Hippocampal formation (tissue), 2 donors: ENCODE measurements around the gene PPM1B.
A peak's percentile ranks its signal among the peaks of the same experiment; 100 is the strongest.
"Not testable (repeated sequence)": the region's sequence is repeated elsewhere in the genome, so short reads cannot be mapped to it uniquely, and the experiment has no call there.

ENCODE experiments used
- DNase-seq, 2 donors: peaks; one replicate each; lab custom pipeline; 2025; lab: John Stamatoyannopoulos, UW

The PPM1B gene

DNA sequence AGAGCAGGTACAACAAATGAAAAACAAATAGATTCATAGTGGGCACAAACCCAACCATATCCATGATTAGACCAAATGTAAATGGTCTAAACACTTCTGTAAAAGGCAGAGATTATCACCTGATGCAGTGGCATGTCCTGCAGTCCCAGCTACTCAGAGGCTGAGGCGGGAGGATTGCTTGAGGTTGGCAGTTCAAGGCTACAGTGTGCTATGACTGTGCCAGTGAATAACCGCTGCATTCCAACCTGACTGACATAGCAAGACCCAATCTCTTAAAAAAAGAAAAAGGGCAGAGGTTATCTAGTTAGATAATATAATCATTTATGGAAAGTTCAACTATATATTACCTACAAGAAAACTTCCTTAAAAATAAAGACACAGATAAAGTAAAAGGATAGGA, 85.3 kb downstream of the PPM1B start:
- no peak for DNase-seq

- DNase-seq = not testable (repeated sequence)
Measured at GRCh38 chr2:44255704-44256103, 87.0 kb downstream of the PPM1B start.

DNA sequence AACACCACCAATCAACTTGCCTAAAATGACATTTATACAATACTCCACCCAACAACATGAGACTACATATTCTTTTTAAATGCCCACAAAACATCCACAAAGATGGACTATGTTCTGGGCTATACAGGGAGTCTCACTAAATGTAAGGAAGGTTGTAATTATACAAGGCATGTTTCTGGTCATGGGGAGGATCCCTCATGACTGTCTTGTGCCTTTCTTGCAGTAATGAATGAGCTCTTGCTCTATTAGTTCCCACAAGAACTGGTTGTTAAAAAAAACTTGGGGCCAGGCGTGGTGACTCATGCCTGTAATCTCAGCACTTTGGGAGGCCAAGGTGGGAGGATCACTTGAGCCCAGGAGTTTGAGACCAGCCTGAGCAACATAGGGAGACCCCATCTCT, 89.1 kb downstream of the PPM1B start:
- not testable (repeated sequence) for DNase-seq

GRCh38 chr2:44267269-44267795, 98.7 kb downstream of the PPM1B start:
- DNase-seq = peak in 1 of 2 donors; percentile 4

DNA sequence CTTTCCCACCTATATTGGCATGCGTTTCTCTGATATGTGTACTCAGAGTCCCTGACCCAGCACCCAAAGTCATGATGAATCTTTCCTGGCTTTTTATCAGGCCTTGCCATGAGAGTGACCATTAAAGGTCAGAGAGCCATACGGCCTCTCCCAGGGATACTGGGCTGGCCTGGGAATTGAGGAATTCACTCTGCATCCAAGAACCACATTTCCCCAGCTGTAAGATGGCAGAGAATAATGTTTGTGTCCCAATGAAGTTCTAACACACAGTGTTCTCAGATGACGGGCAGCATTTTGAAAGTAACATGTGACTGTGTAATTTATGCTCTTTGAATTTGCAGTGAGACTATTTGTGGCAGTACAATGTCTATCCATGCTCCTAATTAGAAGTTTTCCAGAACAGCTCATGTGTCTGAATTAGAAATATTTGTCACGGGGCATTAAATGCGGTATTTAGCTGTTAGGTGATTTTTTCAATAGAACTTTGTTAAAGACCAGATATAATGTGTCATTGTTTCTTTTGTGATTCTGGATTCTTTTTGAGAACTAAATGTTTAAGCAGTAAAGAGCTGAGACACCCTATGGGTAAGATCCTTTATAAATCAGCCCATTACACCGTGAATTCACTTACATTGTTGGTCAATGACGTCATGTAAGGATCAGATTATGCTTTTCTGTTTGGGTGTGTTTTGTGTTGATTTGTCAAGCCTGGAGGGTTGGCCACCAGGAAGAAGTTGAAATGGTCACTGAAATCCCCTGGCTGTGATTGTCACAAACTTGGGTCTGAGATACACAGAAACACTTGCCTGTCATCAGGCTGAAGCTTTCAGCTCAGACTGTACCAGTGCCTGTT, 99.3 kb downstream of the PPM1B start:
- DNase-seq = peak; percentile 13 to 72

- DNase-seq = peak; percentile 14 to 41
Measured at GRCh38 chr2:44269831-44270230, 101.2 kb downstream of the PPM1B start.

- no peak for DNase-seq
Measured at GRCh38 chr2:44271296-44271695, 102.6 kb downstream of the PPM1B start.

DNA sequence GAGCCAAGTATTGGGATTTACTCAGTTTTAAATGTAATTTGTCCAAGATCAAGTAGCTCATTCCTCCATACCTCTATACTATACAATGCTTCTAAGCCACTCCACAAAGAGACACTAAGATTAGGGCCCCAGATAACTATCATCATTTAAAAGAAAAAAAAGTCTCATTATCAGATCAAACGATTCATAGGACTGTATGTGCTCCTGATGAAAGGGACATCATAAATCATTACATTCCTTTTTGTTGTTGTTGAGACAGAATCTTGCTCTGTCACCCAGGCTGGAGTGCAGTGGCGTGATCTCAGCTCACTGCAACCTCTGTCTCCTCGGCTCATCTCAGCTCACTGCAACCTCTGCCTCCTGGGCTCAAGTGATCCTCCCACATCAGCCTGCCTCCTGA, 104.4 kb downstream of the PPM1B start:
- no peak for DNase-seq

DNA sequence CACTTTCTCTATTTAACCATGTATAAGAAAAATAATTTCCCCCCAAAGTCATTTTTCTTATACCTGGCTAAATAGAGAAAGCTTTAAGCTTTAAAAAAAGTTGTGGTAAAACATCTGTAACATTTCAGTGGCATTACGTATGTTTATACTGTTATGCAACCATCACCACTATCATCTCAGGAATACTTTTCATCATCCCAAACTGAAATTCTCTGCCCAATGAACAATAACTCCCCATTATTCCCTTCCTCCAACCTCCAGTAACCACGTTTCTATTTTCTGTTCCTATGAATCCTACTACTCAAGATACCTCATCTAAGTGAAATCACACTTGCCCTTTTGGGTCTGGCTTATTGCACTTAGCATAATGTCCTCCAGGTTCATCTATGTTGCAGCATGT, 104.9 kb downstream of the PPM1B start:
- DNase-seq = no peak

- no peak for DNase-seq
Measured at GRCh38 chr2:44275927-44276303, 107.2 kb downstream of the PPM1B start.

- DNase-seq = no peak
Measured at GRCh38 chr2:44277541-44277940, 108.9 kb downstream of the PPM1B start.

DNA sequence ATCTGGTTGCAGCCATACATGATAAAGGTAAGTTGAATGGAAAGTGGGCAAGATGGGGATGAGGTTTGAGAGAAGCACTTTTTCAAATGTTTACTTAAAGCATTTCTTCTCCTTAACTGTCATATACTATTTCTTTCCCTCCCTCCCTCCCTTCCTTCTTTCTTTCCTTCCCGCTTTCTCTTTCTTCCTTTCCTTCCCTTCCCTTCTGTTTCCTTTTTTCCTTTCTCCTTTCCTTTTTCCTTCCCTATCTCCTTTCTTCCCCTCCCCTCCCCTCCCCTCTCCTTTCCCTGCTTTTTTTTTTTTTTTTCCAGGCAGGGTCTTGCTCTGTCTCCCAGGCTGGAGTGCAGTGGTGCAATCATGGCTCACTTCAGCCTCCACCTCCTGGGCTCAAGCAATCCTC, 112.2 kb downstream of the PPM1B start:
- DNase-seq = no peak
